A549 (cell line): ENCODE data around the gene PLXNC1.

ENCODE experiments used
- CBX8 ChIP-seq: fragments of 200-600 bp; sonication (generic); IDR thresholded peaks from 2 replicates; pipeline ENCODE4 v1.6.1; 2016
- EHMT2 ChIP-seq: fragments of 200-600 bp; sonication (generic); IDR thresholded peaks from 2 replicates; pipeline ENCODE4 v1.6.1; 2016; ENCODE audit warnings: antibody characterized with exemption, low read depth, mild to moderate bottlenecking, moderate library complexity
- EP300 ChIP-seq, 2 experiments: fragments of >200 bp; sonication (Bioruptor Twin); formaldehyde crosslinking; IDR thresholded peaks; 2 replicates in 1 of 2; 3 replicates in 1 of 2; pipeline ENCODE4 v1.6.1; 2016 to 2017
- FOXS1 ChIP-seq: fragments of 250-450 bp; sonication (Bioruptor Pico); IDR thresholded peaks from 2 replicates; pipeline ENCODE4 v1.5.0; 2020; ENCODE audit warnings: mild to moderate bottlenecking, moderate library complexity
- HDAC2 ChIP-seq: fragments of 200-600 bp; sonication (generic); IDR thresholded peaks from 2 replicates; pipeline ENCODE4 v1.6.1; 2016
- HMGXB4 ChIP-seq: fragments of 250-450 bp; sonication (Bioruptor Pico); IDR thresholded peaks from 2 replicates; pipeline ENCODE4 v1.5.0; 2021; ENCODE audit warnings: mild to moderate bottlenecking, moderate library complexity, borderline replicate concordance
- POLR2A ChIP-seq: IDR thresholded peaks from 2 replicates; pipeline ENCODE4 v1.6.1; 2012; ENCODE audit warnings: mild to moderate bottlenecking, low read length
- RAD21 ChIP-seq, 2 experiments: fragments of >200 bp in 1 of 2; sonication (Bioruptor Twin) in 1 of 2; formaldehyde crosslinking in 1 of 2; IDR thresholded peaks in 1 of 2; conservative IDR thresholded peaks in 1 of 2; 2 replicates in 1 of 2; 3 replicates in 1 of 2; pipeline ENCODE4 v1.6.1; 2012 to 2018; ENCODE audit warnings: inconsistent platforms in 1 of 2
- RCOR1 ChIP-seq: fragments of 150-350 bp; IDR thresholded peaks from 2 replicates; pipeline ENCODE4 v1.6.1; 2014; ENCODE audit warnings: antibody characterized with exemption, low read length, low read depth
- RFX5 ChIP-seq: fragments of 450-650 bp; IDR thresholded peaks from 2 replicates; pipeline ENCODE4 v1.7.1; 2014; ENCODE audit warnings: antibody characterized with exemption, mild to moderate bottlenecking, moderate library complexity
- TF ChIP-seq, protein P1 (sequence below): fragments of >200 bp; sonication (Bioruptor Twin); formaldehyde crosslinking; IDR thresholded peaks from 3 replicates; pipeline ENCODE4 v1.5.1; 2016
- TF ChIP-seq, protein P2 (sequence below): fragments of 450-650 bp; IDR thresholded peaks from 2 replicates; pipeline ENCODE4 v1.6.1; 2014; ENCODE audit warnings: antibody characterized with exemption
- TF ChIP-seq, protein P3 (sequence below): IDR thresholded peaks from 2 replicates; pipeline ENCODE4 v1.6.1; 2012

- TF ChIP-seq EHMT2, result no peak
- no peak for TF ChIP-seq POLR2A
- TF ChIP-seq RAD21 (conservative IDR thresholded peaks at IDR 0.05 in 1 of 2, IDR thresholded peaks at IDR 0.05 in 1 of 2), result no peak
- TF ChIP-seq HDAC2, result no peak
- no peak for TF ChIP-seq FOXS1 (CRISPR knock-in tag)
- no peak for TF ChIP-seq RFX5
- no peak for TF ChIP-seq RCOR1
- TF ChIP-seq, protein P1, sequence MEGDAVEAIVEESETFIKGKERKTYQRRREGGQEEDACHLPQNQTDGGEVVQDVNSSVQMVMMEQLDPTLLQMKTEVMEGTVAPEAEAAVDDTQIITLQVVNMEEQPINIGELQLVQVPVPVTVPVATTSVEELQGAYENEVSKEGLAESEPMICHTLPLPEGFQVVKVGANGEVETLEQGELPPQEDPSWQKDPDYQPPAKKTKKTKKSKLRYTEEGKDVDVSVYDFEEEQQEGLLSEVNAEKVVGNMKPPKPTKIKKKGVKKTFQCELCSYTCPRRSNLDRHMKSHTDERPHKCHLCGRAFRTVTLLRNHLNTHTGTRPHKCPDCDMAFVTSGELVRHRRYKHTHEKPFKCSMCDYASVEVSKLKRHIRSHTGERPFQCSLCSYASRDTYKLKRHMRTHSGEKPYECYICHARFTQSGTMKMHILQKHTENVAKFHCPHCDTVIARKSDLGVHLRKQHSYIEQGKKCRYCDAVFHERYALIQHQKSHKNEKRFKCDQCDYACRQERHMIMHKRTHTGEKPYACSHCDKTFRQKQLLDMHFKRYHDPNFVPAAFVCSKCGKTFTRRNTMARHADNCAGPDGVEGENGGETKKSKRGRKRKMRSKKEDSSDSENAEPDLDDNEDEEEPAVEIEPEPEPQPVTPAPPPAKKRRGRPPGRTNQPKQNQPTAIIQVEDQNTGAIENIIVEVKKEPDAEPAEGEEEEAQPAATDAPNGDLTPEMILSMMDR, result no peak
- TF ChIP-seq, protein P2, sequence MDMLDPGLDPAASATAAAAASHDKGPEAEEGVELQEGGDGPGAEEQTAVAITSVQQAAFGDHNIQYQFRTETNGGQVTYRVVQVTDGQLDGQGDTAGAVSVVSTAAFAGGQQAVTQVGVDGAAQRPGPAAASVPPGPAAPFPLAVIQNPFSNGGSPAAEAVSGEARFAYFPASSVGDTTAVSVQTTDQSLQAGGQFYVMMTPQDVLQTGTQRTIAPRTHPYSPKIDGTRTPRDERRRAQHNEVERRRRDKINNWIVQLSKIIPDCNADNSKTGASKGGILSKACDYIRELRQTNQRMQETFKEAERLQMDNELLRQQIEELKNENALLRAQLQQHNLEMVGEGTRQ, result no peak
- no peak for TF ChIP-seq HMGXB4 (CRISPR knock-in tag)
- TF ChIP-seq CBX8, result no peak
- TF ChIP-seq, protein P3, sequence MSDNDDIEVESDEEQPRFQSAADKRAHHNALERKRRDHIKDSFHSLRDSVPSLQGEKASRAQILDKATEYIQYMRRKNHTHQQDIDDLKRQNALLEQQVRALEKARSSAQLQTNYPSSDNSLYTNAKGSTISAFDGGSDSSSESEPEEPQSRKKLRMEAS, result no peak
- no peak for TF ChIP-seq EP300 (IDR thresholded peaks at IDR 0.05)
Observed at GRCh38 chr12:94262228-94263010, 114.0 kb downstream of the PLXNC1 start.
